Cardiac muscle cell (in vitro differentiated cells and primary cell): ENCODE measurements around the gene DEF6. TPM values are rescaled to one million over a fixed set of nuclear protein-coding genes. Genes with fewer than 3 reads are reported as not detected.

Experiments used
- DNase-seq, 2 donors: peaks; one replicate each; pipeline versions ENCODE4 v3.0.0 to v3.0.0-alpha.2; 2010 to 2017; ENCODE audit warnings: low read depth in 1 of 2, low spot score in 1 of 2
- H3K27ac ChIP-seq: fragments of 200-600 bp; sonication (generic); 2 replicates; pipeline ENCODE4 v1.5.1; 2016
- H3K27me3 ChIP-seq: fragments of 200-600 bp; sonication (generic); 2 replicates; pipeline ENCODE4 v1.6.0; 2016; ENCODE audit warnings: control low read depth
- H3K36me3 ChIP-seq: fragments of 200-600 bp; sonication (generic); 2 replicates; pipeline ENCODE4 v1.5.1; 2016; ENCODE audit warnings: control low read depth
- H3K4me1 ChIP-seq: fragments of 200-600 bp; sonication (generic); 2 replicates; pipeline ENCODE4 v1.8.1; 2017; ENCODE audit warnings: low read depth, mild to moderate bottlenecking, mixed run types
- H3K4me3 ChIP-seq: fragments of 200-600 bp; sonication (generic); 2 replicates; pipeline ENCODE4 v1.5.1; 2016; ENCODE audit warnings: mild to moderate bottlenecking
- H3K9me3 ChIP-seq: fragments of 200-600 bp; sonication (generic); 2 replicates; pipeline ENCODE4 v1.5.1; 2017; ENCODE audit warnings: low read depth, mild to moderate bottlenecking, control low read depth
- CTCF ChIP-seq: IDR thresholded peaks from 2 replicates; pipeline ENCODE4 v1.5.1; 2012; ENCODE audit warnings: low read depth, mild to moderate bottlenecking, low read length
- polyA plus RNA-seq: library from polyadenylated mRNA; unstranded; fragments of >200 nt; fragmentation: Nextera tagmentation; extraction: Ambion mirVana; gene quantifications from 2 replicates; pipeline ENCODE4 v1.2.1, GENCODE V29; 2016
- total RNA-seq: library from RNA; depleted of rRNA; stranded (reverse); fragments of >200 nt; gene quantifications from 2 replicates; pipeline ENCODE4 v1.2.3, GENCODE V29; 2016

The DEF6 gene
- total and polyA plus RNA-seq, 2 experiments from 2014 or later = 2.3 to 9.2 TPM

GRCh38 chr6:35362200-35362599 lies 64.6 kb downstream of the DEF6 start:
- no peaks in the 10 kb centered on the region for H3K9me3 ChIP-seq
- H3K27me3 ChIP-seq = no peaks in the 10 kb centered on the region
- peaks cover 23% of the 10 kb centered on the region for H3K4me1 ChIP-seq
- H3K27ac ChIP-seq = peak overlapping the region; percentile 95
- no peak for DNase-seq
- TF ChIP-seq CTCF = no peak
- H3K36me3 ChIP-seq = no peaks in the 10 kb centered on the region
- no peak overlapping the region for H3K4me3 ChIP-seq

GRCh38 chr6:35363293-35363750 lies 65.7 kb downstream of the DEF6 start:
- TF ChIP-seq CTCF = no peak
- Histone ChIP-seq H3K27ac (peak overlapping the region; percentile 95), H3K4me1 (peaks cover 24% of the 10 kb centered on the region), H3K9me3 (no peaks in the 10 kb centered on the region), H3K4me3 (peak overlapping the region; percentile 1), H3K27me3 (no peaks in the 10 kb centered on the region), H3K36me3 (no peaks in the 10 kb centered on the region)
- peak in 1 of 2 donors; percentile 85 for DNase-seq

- H3K27ac ChIP-seq = peak overlapping the region; percentile 21
- H3K9me3 ChIP-seq = no peaks in the 10 kb centered on the region
- TF ChIP-seq CTCF = no peak
- H3K4me1 ChIP-seq = peaks cover 27% of the 10 kb centered on the region
- H3K4me3 ChIP-seq = no peak overlapping the region
- H3K27me3 ChIP-seq = no peaks in the 10 kb centered on the region
- DNase-seq = no peak
- no peaks in the 10 kb centered on the region for H3K36me3 ChIP-seq
These were observed 68.1 kb downstream of the DEF6 start for GRCh38 chr6:35365594-35366203.

GRCh38 chr6:35366204-35366596 lies 68.6 kb downstream of the DEF6 start:
- Histone ChIP-seq H3K9me3 (no peaks in the 10 kb centered on the region), H3K4me1 (peaks cover 32% of the 10 kb centered on the region), H3K36me3 (no peaks in the 10 kb centered on the region), H3K27ac (no peak overlapping the region), H3K27me3 (no peaks in the 10 kb centered on the region), H3K4me3 (no peak overlapping the region)
- no peak for DNase-seq
- no peak for TF ChIP-seq CTCF

GRCh38 chr6:35367646-35368037 lies 70.0 kb downstream of the DEF6 start:
- no peaks in the 10 kb centered on the region for H3K36me3 ChIP-seq
- H3K27me3 ChIP-seq = no peaks in the 10 kb centered on the region
- H3K4me1 ChIP-seq = peaks cover 34% of the 10 kb centered on the region
- no peak overlapping the region for H3K27ac ChIP-seq
- TF ChIP-seq CTCF = no peak
- H3K9me3 ChIP-seq = no peaks in the 10 kb centered on the region
- no peak for DNase-seq
- no peak overlapping the region for H3K4me3 ChIP-seq
